ENCODE measurements around the gene PTPRT.

Gene PTPRT

DNA sequence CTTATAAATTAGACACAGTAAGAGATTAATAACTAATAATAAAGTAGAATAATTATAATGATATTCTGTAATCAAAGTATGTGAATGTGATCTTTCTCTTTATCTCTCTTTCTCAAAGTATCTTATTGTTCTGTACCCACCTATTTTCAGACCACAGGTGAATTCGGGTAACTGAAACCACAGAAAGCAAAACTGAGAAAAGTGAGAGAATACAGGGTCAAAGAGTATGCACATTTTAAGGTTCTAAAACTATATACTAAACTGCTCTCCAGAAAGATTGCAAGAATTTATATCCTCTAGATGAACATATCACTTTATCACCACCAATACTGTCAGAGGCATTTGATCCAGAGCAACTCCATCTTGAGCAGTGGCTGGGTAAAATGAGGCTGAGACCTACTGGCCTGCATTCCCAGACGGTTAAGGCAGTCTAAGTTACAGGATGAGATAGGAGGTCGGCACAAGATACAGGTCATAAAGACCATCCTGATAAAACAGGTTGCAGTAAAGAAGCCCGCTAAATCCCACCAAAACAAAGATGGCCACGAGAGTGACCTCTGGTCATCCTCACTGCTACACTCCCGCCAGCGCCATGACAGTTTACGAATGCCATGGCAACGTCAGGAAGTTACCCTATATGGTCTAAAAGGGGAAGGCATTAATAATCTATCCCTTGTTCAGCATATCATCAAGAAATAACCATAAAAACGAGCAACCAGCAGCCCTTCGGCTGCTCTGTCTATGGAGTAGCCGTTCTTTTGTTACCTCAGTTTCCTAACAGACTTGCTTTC, 211.3 kb downstream of the PTPRT start:
- no peaks in the 10 kb centered on the region for H3K4me1 ChIP-seq
- H3K9me3 ChIP-seq = no peaks in the 10 kb centered on the region
- no peak overlapping the region for H3K27ac ChIP-seq
- H3K4me3 ChIP-seq = no peak overlapping the region
- intact Hi-C loops (cut with DNase I; ENCODE audit: low total_unique reads) = no loop called here
- TF ChIP-seq, protein P1, sequence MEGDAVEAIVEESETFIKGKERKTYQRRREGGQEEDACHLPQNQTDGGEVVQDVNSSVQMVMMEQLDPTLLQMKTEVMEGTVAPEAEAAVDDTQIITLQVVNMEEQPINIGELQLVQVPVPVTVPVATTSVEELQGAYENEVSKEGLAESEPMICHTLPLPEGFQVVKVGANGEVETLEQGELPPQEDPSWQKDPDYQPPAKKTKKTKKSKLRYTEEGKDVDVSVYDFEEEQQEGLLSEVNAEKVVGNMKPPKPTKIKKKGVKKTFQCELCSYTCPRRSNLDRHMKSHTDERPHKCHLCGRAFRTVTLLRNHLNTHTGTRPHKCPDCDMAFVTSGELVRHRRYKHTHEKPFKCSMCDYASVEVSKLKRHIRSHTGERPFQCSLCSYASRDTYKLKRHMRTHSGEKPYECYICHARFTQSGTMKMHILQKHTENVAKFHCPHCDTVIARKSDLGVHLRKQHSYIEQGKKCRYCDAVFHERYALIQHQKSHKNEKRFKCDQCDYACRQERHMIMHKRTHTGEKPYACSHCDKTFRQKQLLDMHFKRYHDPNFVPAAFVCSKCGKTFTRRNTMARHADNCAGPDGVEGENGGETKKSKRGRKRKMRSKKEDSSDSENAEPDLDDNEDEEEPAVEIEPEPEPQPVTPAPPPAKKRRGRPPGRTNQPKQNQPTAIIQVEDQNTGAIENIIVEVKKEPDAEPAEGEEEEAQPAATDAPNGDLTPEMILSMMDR (IDR thresholded peaks at IDR 0.05) = no peak
- no peaks in the 10 kb centered on the region for H3K36me3 ChIP-seq
- no peak for DNase-seq
- no peaks in the 10 kb centered on the region for H3K27me3 ChIP-seq

GRCh38 chr20:42975974-42976373, 213.7 kb downstream of the PTPRT start:
- intact Hi-C loops (cut with DNase I; ENCODE audit: low total_unique reads) = no loop called here
- TF ChIP-seq, protein P1 (IDR thresholded peaks at IDR 0.05) = no peak
- DNase-seq = no peak
- Histone ChIP-seq H3K27me3 (no peaks in the 10 kb centered on the region), H3K9me3 (no peaks in the 10 kb centered on the region), H3K4me3 (no peak overlapping the region), H3K4me1 (no peaks in the 10 kb centered on the region), H3K27ac (no peak overlapping the region), H3K36me3 (no peaks in the 10 kb centered on the region)

DNA sequence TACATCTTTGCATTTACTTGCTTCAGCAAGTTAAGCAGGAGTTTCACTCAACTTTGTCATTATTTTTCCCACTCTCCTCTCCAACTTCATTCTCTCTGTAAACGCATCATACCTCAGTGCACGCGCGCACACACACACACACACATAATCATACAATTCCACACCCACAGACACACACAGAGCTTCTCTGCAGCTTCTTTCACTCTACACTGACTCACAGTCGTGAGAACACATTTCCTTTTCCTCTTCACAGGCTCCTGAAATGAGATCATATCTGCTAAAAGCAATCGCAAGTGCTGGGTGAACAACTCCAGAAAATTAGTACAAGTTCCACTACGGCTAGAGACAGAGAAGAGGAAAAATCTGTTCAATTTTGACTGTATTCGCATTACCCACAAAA, 215.4 kb downstream of the PTPRT start:
- H3K36me3 ChIP-seq = no peaks in the 10 kb centered on the region

GRCh38 chr20:42972591-42972990, 217.1 kb downstream of the PTPRT start:
- no peaks in the 10 kb centered on the region for H3K27me3 ChIP-seq
- TF ChIP-seq, protein P1 (IDR thresholded peaks at IDR 0.05) = no peak
- no peaks in the 10 kb centered on the region for H3K4me1 ChIP-seq
- no peak overlapping the region for H3K4me3 ChIP-seq
- H3K9me3 ChIP-seq = no peaks in the 10 kb centered on the region
- no peak overlapping the region for H3K27ac ChIP-seq
- no peaks in the 10 kb centered on the region for H3K36me3 ChIP-seq
- intact Hi-C loops (cut with DNase I; ENCODE audit: low total_unique reads) = no loop called here
- DNase-seq = no peak

More for the DNA sequence above, 215.4 kb downstream of the PTPRT start:
- Histone ChIP-seq H3K9me3 (no peaks in the 10 kb centered on the region), H3K27ac (no peak overlapping the region), H3K27me3 (no peaks in the 10 kb centered on the region), H3K4me3 (no peak overlapping the region), H3K4me1 (no peaks in the 10 kb centered on the region)
- TF ChIP-seq, protein P1 (IDR thresholded peaks at IDR 0.05) = no peak
- DNase-seq = no peak
- intact Hi-C loops (cut with DNase I; ENCODE audit: low total_unique reads) = no loop called here

DNA sequence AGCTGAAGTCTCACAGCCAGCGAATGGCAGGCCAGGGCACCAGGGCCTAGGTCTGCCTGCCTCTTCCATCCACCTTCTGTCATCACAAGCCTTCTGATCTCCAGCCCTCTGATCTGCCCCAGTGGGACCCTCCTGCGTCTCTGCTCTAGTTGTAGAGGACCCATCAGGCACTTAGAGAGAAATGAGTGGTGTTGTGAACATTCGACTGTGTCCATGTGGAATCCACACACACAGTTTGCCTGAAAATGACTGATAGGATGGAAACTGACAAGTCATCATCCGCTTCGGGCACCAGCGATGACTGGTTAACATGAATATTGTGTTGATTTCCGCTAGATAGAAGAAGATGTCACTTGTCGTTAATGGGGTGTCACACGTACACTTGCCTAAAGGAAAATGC, 221.0 kb downstream of the PTPRT start:
- H3K4me1 ChIP-seq = no peaks in the 10 kb centered on the region
- intact Hi-C loops (cut with DNase I; ENCODE audit: low total_unique reads) = no loop called here

More for the DNA sequence above, 221.0 kb downstream of the PTPRT start:
- TF ChIP-seq, protein P1 (IDR thresholded peaks at IDR 0.05) = no peak
- no peaks in the 10 kb centered on the region for H3K9me3 ChIP-seq
- no peak for DNase-seq
- H3K36me3 ChIP-seq = no peaks in the 10 kb centered on the region
- H3K27me3 ChIP-seq = no peaks in the 10 kb centered on the region
- H3K4me3 ChIP-seq = no peak overlapping the region
- H3K27ac ChIP-seq = no peak overlapping the region
